GM12878 (cell line): ENCODE data around the gene LGALS3BP.

Experiments used
- CBX5 ChIP-seq: sonication (generic); IDR thresholded peaks from 2 replicates; pipeline ENCODE4 v1.6.1; 2016; ENCODE audit warnings: low read depth, moderate library complexity, mild to moderate bottlenecking, inconsistent platforms
- CTCF ChIP-seq, 3 experiments: IDR thresholded peaks in 2 of 3; conservative IDR thresholded peaks in 1 of 3; 2 replicates each; pipeline ENCODE4 v1.5.1; 2011; ENCODE audit warnings: low read depth in 3 of 3, low read length in 3 of 3, mild to moderate bottlenecking in 3 of 3, control low read depth in 2 of 3, moderate library complexity in 2 of 3, inconsistent platforms in 1 of 3, mixed read lengths in 1 of 3; ENCODE audit not compliant: control insufficient read depth in 2 of 3, insufficient read depth in 1 of 3; ENCODE audit errors: extremely low read depth in 1 of 3
- EP300 ChIP-seq, 2 experiments: fragments of 150-350 bp in 1 of 2; IDR thresholded peaks; 2 replicates each; pipeline ENCODE4 v1.6.1; 2011 to 2012; ENCODE audit warnings: low read depth in 2 of 2, low read length in 2 of 2, borderline replicate concordance in 1 of 2, improper control_type of control experiment in 1 of 2, inconsistent platforms in 1 of 2; ENCODE audit not compliant: control insufficient read depth in 1 of 2
- EZH2 ChIP-seq: IDR thresholded peaks from 2 replicates; pipeline ENCODE4 v1.6.1; 2012; ENCODE audit warnings: low read depth, mild to moderate bottlenecking, control low read depth, inconsistent platforms, low read length, borderline replicate concordance; ENCODE audit not compliant: control insufficient read depth
- GABPA ChIP-seq: IDR thresholded peaks from 2 replicates; pipeline ENCODE4 v1.6.1; 2014; ENCODE audit warnings: antibody characterized with exemption, low read depth, mild to moderate bottlenecking, inconsistent platforms
- HCFC1 ChIP-seq: fragments of 150-350 bp; IDR thresholded peaks from 2 replicates; pipeline ENCODE4 v1.6.1; 2014; ENCODE audit warnings: low read length
- MAX ChIP-seq: IDR thresholded peaks from 2 replicates; pipeline ENCODE4 v1.6.1; 2012; ENCODE audit warnings: low read depth, low read length, improper control_type of control experiment
- PAX5 ChIP-seq: IDR thresholded peaks from 2 replicates; pipeline ENCODE4 v1.6.1; 2011; ENCODE audit warnings: low read depth, low read length, borderline replicate concordance
- POLR2A ChIP-seq: IDR thresholded peaks from 2 replicates; pipeline ENCODE4 v1.6.1; 2011; ENCODE audit warnings: low read depth, mild to moderate bottlenecking, low read length
- RBBP5 ChIP-seq: fragments of 200-600 bp; sonication (generic); conservative IDR thresholded peaks from 2 replicates; pipeline ENCODE4 v1.6.1; 2016
- SMC3 ChIP-seq: IDR thresholded peaks from 2 replicates; pipeline ENCODE4 v1.6.1; 2011; ENCODE audit warnings: low read length, improper control_type of control experiment, borderline replicate concordance
- TAF1 ChIP-seq: IDR thresholded peaks from 2 replicates; pipeline ENCODE4 v1.6.1; 2011; ENCODE audit warnings: mild to moderate bottlenecking, low read depth, low read length, borderline replicate concordance
- TCF7 ChIP-seq: IDR thresholded peaks from 2 replicates; pipeline ENCODE4 v1.6.1; 2014; ENCODE audit warnings: antibody characterized with exemption, borderline replicate concordance
- YY1 ChIP-seq: IDR thresholded peaks from 2 replicates; pipeline ENCODE4 v1.6.1; 2011; ENCODE audit warnings: low read depth, mild to moderate bottlenecking, low read length

GRCh38 chr17:79026376-79027273 lies 46.9 kb upstream of the LGALS3BP start:
- TF ChIP-seq TCF7 (no peak), RBBP5 (no peak), EZH2 (no peak), GABPA (no peak), POLR2A (no peak), CTCF (IDR thresholded peaks at IDR 0.05 in 2 of 3, conservative IDR thresholded peaks at IDR 0.05 in 1 of 3; ENCODE audit: control insufficient read depth in 2 of 3, extremely low read depth in 1 of 3, insufficient read depth in 1 of 3, low read depth in 3 of 3, low read length in 3 of 3) (no peak), SMC3 (no peak), MAX (no peak), PAX5 (no peak), EP300 (IDR thresholded peaks at IDR 0.05; ENCODE audit: borderline replicate concordance in 1 of 2, control insufficient read depth in 1 of 2, low read depth in 2 of 2, low read length in 2 of 2) (no peak), HCFC1 (no peak), CBX5 (no peak), TAF1 (no peak), YY1 (no peak)
